GM18507 (cell line): ENCODE measurements around the gene APOB.

ENCODE experiments used
- DNase-seq: peaks from one replicate; pipeline ENCODE4 v3.0.0; 2011; ENCODE audit warnings: low read depth; ENCODE audit not compliant: insufficient read length; ENCODE audit errors: extremely low spot score
- FAIRE-seq: peaks from 2 replicates; lab custom pipeline; 2011; peaks lifted over from hg19 to GRCh38; lab: Jason Lieb, UNC

Gene APOB

GRCh38 chr2:20962939-20963557, 80.8 kb downstream of the APOB start:
- DNase-seq (peak; percentile 23), FAIRE-seq (peak; percentile 89)

GRCh38 chr2:20961858-20962257, 82.0 kb downstream of the APOB start:
- FAIRE-seq (no peak), DNase-seq (no peak)

GRCh38 chr2:20960003-20960402, 83.9 kb downstream of the APOB start:
- no peak for FAIRE-seq
- DNase-seq: no peak

GRCh38 chr2:20959252-20959651, 84.6 kb downstream of the APOB start:
- no peak for DNase-seq
- FAIRE-seq: no peak

- DNase-seq (no peak), FAIRE-seq (no peak)
Observed at GRCh38 chr2:20957788-20958525, 85.9 kb downstream of the APOB start.

DNA sequence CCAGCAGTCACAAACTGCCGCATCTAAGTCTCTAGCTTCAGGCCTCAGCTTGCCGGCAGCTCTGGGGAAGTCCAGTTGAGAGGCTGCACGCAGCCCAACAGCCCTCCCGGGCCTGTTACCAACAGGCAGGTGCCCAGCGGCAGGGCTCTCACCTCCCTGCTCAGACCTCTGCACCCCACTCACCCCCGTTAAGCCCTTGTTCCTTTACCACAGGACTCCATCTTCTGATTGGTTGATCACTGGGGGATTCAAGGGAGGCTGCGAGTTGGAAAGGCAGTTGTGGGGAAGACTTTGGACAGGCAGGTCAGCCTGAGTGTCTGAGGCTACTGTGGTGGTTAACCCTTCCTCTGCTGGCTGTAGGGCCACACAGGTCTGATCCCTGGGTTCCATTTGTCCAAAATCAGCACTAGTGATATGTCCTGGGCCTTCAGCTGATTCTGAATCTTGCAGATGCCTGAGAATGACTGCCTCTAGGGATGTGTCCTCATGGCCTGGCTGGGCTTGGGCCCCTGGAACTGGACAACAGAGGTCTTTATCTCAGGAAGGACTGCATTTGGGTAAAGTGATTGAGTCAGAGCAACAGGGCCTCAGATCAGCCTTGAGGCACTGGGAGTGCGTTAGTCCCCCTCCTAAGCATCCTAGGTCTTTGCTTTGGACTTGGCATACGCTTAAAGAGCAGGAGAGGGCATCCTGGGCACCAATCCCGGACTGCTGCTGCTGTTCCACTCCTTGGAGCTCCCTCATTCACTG, 88.4 kb downstream of the APOB start:
- no peak for DNase-seq
- no peak for FAIRE-seq

- FAIRE-seq (no peak), DNase-seq (no peak)
Observed at GRCh38 chr2:20953146-20953824, 90.6 kb downstream of the APOB start.
